Measurements from ENCODE around the gene TTC7B. TPM values are rescaled to one million over a fixed set of nuclear protein-coding genes. Genes with fewer than 3 reads are reported as not detected.

Gene TTC7B
- total and polyA plus RNA-seq, 3 experiments from 2014 or later, result 1.7 to 5.8 (median 5.2) TPM

DNA sequence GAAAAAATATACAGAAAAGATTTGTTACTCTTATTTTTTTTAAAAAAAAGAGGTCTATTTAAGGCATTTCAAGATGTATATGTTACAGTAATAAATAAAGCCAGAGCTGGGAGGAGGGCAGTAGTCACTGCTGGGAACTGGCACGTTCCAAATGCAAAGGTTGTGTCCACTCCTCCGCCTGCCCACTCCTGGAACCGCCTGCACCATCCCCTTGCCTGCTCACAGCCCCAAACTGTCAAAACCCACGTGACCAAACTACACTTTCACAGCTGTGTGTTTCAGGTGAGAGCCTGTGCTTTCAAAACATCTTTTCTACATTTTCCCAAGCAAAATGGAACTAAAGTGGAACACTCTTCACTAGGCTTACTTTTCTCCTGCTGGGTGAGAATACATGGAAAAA, 160.4 kb downstream of the TTC7B start:
- POLR2A ChIA-PET, result no interaction called here
- Histone ChIP-seq H3K9me3 (ENCODE audit: low read length) (no peaks in the 10 kb centered on the region), H3K27me3 (ENCODE audit: insufficient read depth, low read length, poor library complexity, severe bottlenecking) (no peaks in the 10 kb centered on the region), H3K27ac (ENCODE audit: low read depth, low read length) (no peak overlapping the region), H3K4me3 (ENCODE audit: low read length) (no peak overlapping the region), H3K4me1 (ENCODE audit: insufficient read depth, low read length) (no peaks in the 10 kb centered on the region), H3K36me3 (ENCODE audit: insufficient read depth, low read length) (no peaks in the 10 kb centered on the region)
- Mint-ChIP-seq H3K27me3 (no peaks in the 10 kb centered on the region), H3K36me3 (no peaks in the 10 kb centered on the region), H3K4me3 (no peak overlapping the region), H3K27ac (no peak overlapping the region), H3K4me1 (peaks cover 0 to 5% (median 5%) of the 10 kb centered on the region in 3 donors), H3K9me3 (no peaks in the 10 kb centered on the region)
- CTCF ChIA-PET, result no interaction called here
- DNase-seq, result no peak

DNA sequence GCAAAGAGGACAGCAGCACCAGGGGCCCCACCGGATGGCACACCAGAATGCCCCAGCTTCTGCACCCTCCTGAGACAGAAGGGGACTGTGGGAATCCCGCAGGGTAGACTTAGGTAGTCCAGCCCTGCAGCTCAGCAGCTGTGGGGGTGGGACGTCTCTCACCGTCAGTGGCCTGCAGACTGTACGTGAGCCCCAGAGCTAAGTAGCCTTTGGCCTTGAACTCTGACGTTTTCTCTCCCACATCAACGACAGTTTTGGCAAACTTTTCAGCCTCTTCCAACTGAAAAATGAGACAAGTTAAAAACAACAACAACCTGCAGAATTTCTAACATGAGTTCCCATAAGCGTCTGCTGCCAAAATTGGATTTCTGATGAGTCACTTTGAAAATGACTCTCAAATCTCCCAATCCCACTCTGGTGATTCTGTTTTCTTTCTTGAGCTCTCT, 161.4 kb downstream of the TTC7B start:
- no peak overlapping the region for H3K4me3 Mint-ChIP-seq
- POLR2A ChIA-PET, result no interaction called here
- Histone ChIP-seq H3K4me3 (ENCODE audit: low read length) (no peak overlapping the region), H3K27me3 (ENCODE audit: insufficient read depth, low read length, poor library complexity, severe bottlenecking) (no peaks in the 10 kb centered on the region), H3K4me1 (ENCODE audit: insufficient read depth, low read length) (no peaks in the 10 kb centered on the region), H3K36me3 (ENCODE audit: insufficient read depth, low read length) (no peaks in the 10 kb centered on the region), H3K9me3 (ENCODE audit: low read length) (no peaks in the 10 kb centered on the region), H3K27ac (ENCODE audit: low read depth, low read length) (no peak overlapping the region)
- CTCF ChIA-PET, result interaction anchor here (1.3 kb wide), 1 partner anchor 108 kb away, joined by 3 read pairs; no protein-coding TSS in a partner anchor
- DNase-seq, result no peak
- no peak overlapping the region for H3K27ac Mint-ChIP-seq
- H3K27me3 Mint-ChIP-seq, result no peaks in the 10 kb centered on the region
- H3K9me3 Mint-ChIP-seq, result no peaks in the 10 kb centered on the region
- peaks cover 0 to 5% (median 5%) of the 10 kb centered on the region in 3 donors for H3K4me1 Mint-ChIP-seq
- H3K36me3 Mint-ChIP-seq, result no peaks in the 10 kb centered on the region

DNA sequence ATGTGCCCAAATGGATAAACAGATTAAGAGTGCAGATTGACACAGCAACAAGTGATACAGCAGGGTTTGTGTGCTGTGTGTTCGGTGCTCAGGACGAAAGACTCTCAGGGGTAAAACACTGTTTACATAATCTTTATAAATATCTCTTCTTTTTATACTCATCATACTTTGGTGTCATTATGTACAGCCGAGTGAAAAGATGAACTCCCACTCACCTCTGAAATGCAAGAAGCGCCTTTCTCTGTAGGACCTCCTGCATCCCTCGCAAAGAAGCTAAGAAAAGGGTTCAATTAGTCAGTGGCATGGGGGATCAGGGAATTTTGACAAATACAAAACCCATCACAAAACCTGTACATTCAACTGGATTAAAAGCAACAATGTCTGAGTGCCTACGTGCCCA, 163.6 kb downstream of the TTC7B start:
- H3K27ac Mint-ChIP-seq, result no peak overlapping the region
- Histone ChIP-seq H3K27me3 (ENCODE audit: insufficient read depth, low read length, poor library complexity, severe bottlenecking) (no peaks in the 10 kb centered on the region), H3K9me3 (ENCODE audit: low read length) (no peaks in the 10 kb centered on the region), H3K36me3 (ENCODE audit: insufficient read depth, low read length) (no peaks in the 10 kb centered on the region), H3K27ac (ENCODE audit: low read depth, low read length) (no peak overlapping the region), H3K4me3 (ENCODE audit: low read length) (no peak overlapping the region), H3K4me1 (ENCODE audit: insufficient read depth, low read length) (no peaks in the 10 kb centered on the region)
- H3K4me1 Mint-ChIP-seq, result no peaks in the 10 kb centered on the region
- H3K36me3 Mint-ChIP-seq, result no peaks in the 10 kb centered on the region
- ChIA-PET POLR2A (no interaction called here), CTCF (no interaction called here)
- H3K9me3 Mint-ChIP-seq, result no peaks in the 10 kb centered on the region
- no peaks in the 10 kb centered on the region for H3K27me3 Mint-ChIP-seq
- no peak overlapping the region for H3K4me3 Mint-ChIP-seq
- DNase-seq, result no peak

DNA sequence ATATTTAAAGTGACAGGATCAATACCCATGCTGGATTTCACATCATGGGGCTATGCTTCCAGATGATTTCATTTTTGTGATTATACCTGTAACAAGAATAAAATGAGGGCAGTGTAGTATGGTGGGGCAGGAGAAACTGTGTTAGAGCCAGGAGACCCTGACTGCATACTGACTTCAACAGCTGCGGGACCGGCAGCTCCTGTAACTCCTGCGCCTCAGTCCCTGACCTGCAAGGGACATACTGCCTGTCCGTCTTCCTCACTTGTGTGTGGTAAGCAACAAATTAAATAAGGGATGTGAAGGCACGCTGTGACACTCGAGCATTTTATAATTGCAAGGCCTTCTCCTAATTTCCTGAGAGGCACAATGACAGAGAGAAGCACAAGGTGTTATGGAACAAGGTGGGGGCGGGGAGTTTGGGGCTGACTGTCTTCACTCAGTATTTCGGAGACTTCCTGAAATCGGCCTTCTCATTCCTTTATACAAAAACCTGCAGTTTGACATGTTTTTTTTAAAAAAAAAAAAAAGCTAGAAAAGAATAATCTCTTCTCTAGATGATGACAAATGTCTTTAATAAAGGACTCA, 164.2 kb downstream of the TTC7B start:
- Histone ChIP-seq H3K36me3 (ENCODE audit: insufficient read depth, low read length) (no peaks in the 10 kb centered on the region), H3K9me3 (ENCODE audit: low read length) (no peaks in the 10 kb centered on the region), H3K27ac (ENCODE audit: low read depth, low read length) (no peak overlapping the region), H3K4me3 (ENCODE audit: low read length) (no peak overlapping the region), H3K27me3 (ENCODE audit: insufficient read depth, low read length, poor library complexity, severe bottlenecking) (no peaks in the 10 kb centered on the region), H3K4me1 (ENCODE audit: insufficient read depth, low read length) (no peaks in the 10 kb centered on the region)
- ChIA-PET POLR2A (no interaction called here), CTCF (no interaction called here)
- Mint-ChIP-seq H3K9me3 (no peaks in the 10 kb centered on the region), H3K27ac (no peak overlapping the region), H3K4me1 (no peaks in the 10 kb centered on the region), H3K4me3 (no peak overlapping the region), H3K27me3 (no peaks in the 10 kb centered on the region), H3K36me3 (no peaks in the 10 kb centered on the region)
- no peak for DNase-seq

DNA sequence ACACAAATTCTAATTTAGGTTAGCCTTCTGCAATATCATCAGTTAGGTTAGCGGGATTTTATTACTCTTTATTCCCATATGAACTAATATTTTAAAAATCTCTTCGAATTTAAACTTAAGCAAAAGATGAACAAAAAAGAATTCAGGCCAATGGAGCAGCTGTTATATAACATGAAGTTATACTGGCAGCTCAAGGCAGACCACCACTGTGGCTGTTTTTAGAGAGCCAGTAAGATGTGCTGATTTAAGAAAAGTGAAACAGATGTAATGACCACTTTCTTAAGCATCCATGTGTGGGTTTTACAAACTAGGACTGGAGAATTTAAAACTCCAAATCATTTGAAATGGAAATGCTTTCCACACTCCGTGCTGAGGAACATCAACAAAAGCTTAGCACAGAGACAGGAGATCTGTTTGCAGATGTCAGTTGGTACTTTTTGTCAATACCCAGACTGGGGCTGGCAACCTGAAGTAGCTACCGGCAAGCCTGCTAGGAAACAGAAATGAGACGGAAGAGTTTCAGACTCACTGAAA, 164.9 kb downstream of the TTC7B start:
- Histone ChIP-seq H3K9me3 (ENCODE audit: low read length) (no peaks in the 10 kb centered on the region), H3K27ac (ENCODE audit: low read depth, low read length) (no peak overlapping the region), H3K27me3 (ENCODE audit: insufficient read depth, low read length, poor library complexity, severe bottlenecking) (no peaks in the 10 kb centered on the region), H3K4me1 (ENCODE audit: insufficient read depth, low read length) (no peaks in the 10 kb centered on the region), H3K4me3 (ENCODE audit: low read length) (no peak overlapping the region), H3K36me3 (ENCODE audit: insufficient read depth, low read length) (no peaks in the 10 kb centered on the region)
- ChIA-PET POLR2A (no interaction called here), CTCF (no interaction called here)
- Mint-ChIP-seq H3K27ac (no peak overlapping the region), H3K27me3 (no peaks in the 10 kb centered on the region), H3K36me3 (no peaks in the 10 kb centered on the region), H3K9me3 (no peaks in the 10 kb centered on the region), H3K4me3 (no peak overlapping the region), H3K4me1 (no peaks in the 10 kb centered on the region)
- no peak for DNase-seq

DNA sequence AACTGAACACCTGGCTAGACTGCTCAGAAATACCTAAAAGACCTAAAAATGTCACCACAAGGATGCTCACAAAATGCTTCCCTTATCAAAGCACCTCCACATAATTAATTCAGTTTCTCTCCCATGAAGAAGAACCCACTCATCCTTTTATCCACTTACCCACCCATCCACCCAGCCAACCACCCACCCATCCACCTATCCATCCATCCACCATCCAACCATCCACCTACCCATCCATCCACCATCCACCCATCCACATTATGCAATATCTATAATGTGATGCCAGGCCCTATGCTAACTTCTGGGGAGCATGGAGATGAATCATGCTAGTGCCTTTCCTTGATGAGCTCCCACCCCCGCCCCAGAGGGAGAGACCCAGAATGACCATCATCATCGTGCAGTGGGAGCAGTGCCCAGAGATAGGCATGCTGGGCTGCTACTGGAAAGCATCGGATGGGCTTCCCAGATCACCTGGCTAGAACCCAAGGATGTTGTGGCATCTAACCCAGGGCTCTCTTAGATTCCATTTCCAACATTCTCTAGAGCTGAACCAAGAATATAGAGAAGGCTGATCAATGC, 166.6 kb downstream of the TTC7B start:
- no peaks in the 10 kb centered on the region for H3K27me3 Mint-ChIP-seq
- H3K9me3 Mint-ChIP-seq, result no peaks in the 10 kb centered on the region
- ChIA-PET POLR2A (no interaction called here), CTCF (no interaction called here)
- no peaks in the 10 kb centered on the region for H3K36me3 Mint-ChIP-seq
- no peaks in the 10 kb centered on the region for H3K4me1 Mint-ChIP-seq
- no peak overlapping the region for H3K4me3 Mint-ChIP-seq
- Histone ChIP-seq H3K27me3 (ENCODE audit: insufficient read depth, low read length, poor library complexity, severe bottlenecking) (no peaks in the 10 kb centered on the region), H3K9me3 (ENCODE audit: low read length) (no peaks in the 10 kb centered on the region), H3K36me3 (ENCODE audit: insufficient read depth, low read length) (no peaks in the 10 kb centered on the region), H3K4me3 (ENCODE audit: low read length) (no peak overlapping the region), H3K27ac (ENCODE audit: low read depth, low read length) (no peak overlapping the region), H3K4me1 (ENCODE audit: insufficient read depth, low read length) (no peaks in the 10 kb centered on the region)
- H3K27ac Mint-ChIP-seq, result no peak overlapping the region
- DNase-seq, result no peak

DNA sequence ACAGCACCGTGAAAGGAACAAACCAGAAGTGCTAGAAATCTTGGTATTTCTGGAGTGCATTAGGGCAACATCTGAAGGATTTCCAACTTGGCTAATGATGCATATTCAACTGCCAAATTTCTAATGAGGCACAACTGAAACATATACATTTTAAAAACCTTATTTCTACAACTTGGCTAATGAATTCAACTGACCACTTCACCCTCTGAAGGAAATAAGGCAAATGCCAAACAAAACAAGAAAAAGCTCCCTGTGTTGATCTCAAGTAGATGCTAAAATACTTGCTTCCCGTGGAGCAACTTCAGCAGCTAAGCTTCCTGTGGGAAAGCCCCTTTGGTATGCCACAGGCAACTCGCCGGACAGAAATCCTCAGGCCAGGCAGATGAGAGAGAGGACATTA, 167.1 kb downstream of the TTC7B start:
- DNase-seq, result no peak
- ChIA-PET CTCF (no interaction called here), POLR2A (no interaction called here)
- Mint-ChIP-seq H3K27ac (no peak overlapping the region), H3K27me3 (no peaks in the 10 kb centered on the region), H3K9me3 (no peaks in the 10 kb centered on the region), H3K36me3 (no peaks in the 10 kb centered on the region), H3K4me1 (no peaks in the 10 kb centered on the region), H3K4me3 (no peak overlapping the region)
- Histone ChIP-seq H3K27ac (ENCODE audit: low read depth, low read length) (no peak overlapping the region), H3K27me3 (ENCODE audit: insufficient read depth, low read length, poor library complexity, severe bottlenecking) (no peaks in the 10 kb centered on the region), H3K4me1 (ENCODE audit: insufficient read depth, low read length) (no peaks in the 10 kb centered on the region), H3K36me3 (ENCODE audit: insufficient read depth, low read length) (no peaks in the 10 kb centered on the region), H3K9me3 (ENCODE audit: low read length) (no peaks in the 10 kb centered on the region), H3K4me3 (ENCODE audit: low read length) (no peak overlapping the region)

DNA sequence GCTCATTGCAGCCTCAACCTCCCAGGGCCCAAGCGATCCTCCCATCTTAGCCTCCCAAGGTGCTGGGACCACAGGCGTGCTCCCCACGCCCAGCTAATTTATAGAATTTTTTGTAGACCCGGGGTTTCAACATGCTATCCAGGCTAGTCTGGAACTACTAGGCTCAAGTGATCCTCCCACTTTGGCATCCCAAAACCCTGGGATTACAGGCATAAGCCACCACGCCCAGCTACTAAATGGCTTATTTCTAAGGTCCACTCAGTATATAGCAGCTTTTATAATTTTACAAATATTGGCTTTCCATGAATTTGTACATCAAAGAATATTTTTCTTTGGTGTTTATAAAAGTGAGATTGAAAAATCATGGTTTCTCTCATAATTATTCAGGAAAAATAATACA, 167.8 kb downstream of the TTC7B start:
- POLR2A ChIA-PET, result no interaction called here
- Mint-ChIP-seq H3K27ac (no peak overlapping the region), H3K27me3 (no peaks in the 10 kb centered on the region), H3K4me1 (no peaks in the 10 kb centered on the region), H3K9me3 (no peaks in the 10 kb centered on the region), H3K4me3 (no peak overlapping the region), H3K36me3 (no peaks in the 10 kb centered on the region)
- no peak for DNase-seq
- CTCF ChIA-PET, result no interaction called here
- Histone ChIP-seq H3K27ac (ENCODE audit: low read depth, low read length) (no peak overlapping the region), H3K4me1 (ENCODE audit: insufficient read depth, low read length) (no peaks in the 10 kb centered on the region), H3K4me3 (ENCODE audit: low read length) (no peak overlapping the region), H3K27me3 (ENCODE audit: insufficient read depth, low read length, poor library complexity, severe bottlenecking) (no peaks in the 10 kb centered on the region), H3K9me3 (ENCODE audit: low read length) (no peaks in the 10 kb centered on the region), H3K36me3 (ENCODE audit: insufficient read depth, low read length) (no peaks in the 10 kb centered on the region)
